GM12873 (cell line): ENCODE data around the gene CUEDC1.

Source experiments
- CTCF ChIP-seq: IDR thresholded peaks from 2 replicates; pipeline ENCODE4 v1.5.1; 2012; ENCODE audit warnings: low read depth, mild to moderate bottlenecking, moderate library complexity, low read length, control low read depth; ENCODE audit not compliant: insufficient read depth; ENCODE audit errors: missing control alignments

Gene CUEDC1

GRCh38 chr17:57876023-57876865 lies 79.0 kb downstream of the CUEDC1 start:
- TF ChIP-seq CTCF: no peak

- TF ChIP-seq CTCF: peak; percentile 17
Observed at GRCh38 chr17:57875290-57876022, 79.8 kb downstream of the CUEDC1 start.

GRCh38 chr17:57874434-57875289 lies 80.5 kb downstream of the CUEDC1 start:
- no peak for TF ChIP-seq CTCF

- TF ChIP-seq CTCF: no peak
Observed at GRCh38 chr17:57874058-57874419, 81.2 kb downstream of the CUEDC1 start.

GRCh38 chr17:57873261-57874057 lies 81.8 kb downstream of the CUEDC1 start:
- no peak for TF ChIP-seq CTCF

GRCh38 chr17:57872536-57872935 lies 82.7 kb downstream of the CUEDC1 start:
- TF ChIP-seq CTCF: no peak
